H1 (cell line): ENCODE data around the gene SLC41A1. TPM values are rescaled to one million over a fixed set of nuclear protein-coding genes. Genes with fewer than 3 reads are reported as not detected.

Source experiments
- CTCF ChIA-PET: fragments of 300-600 bp; sonication (Branson Sonifier 250); formaldehyde crosslinking; loops from one replicate; lab custom pipeline; 2021; ENCODE audit not compliant: partially characterized antibody; lab: Charles Lee
- POLR2A ChIA-PET: fragments of 300-600 bp; sonication (Branson Sonifier 250); formaldehyde crosslinking; loops from one replicate; lab custom pipeline; 2021; ENCODE audit warnings: inconsistent platforms; ENCODE audit not compliant: partially characterized antibody; lab: Charles Lee
- DNase-seq, 2 experiments: peaks; one replicate each; pipeline versions ENCODE4 v3.0.0 to v3.0.0-alpha.2; 2010 to 2022; ENCODE audit warnings: low spot score in 2 of 2, low read depth in 1 of 2, mixed read lengths in 1 of 2
- FAIRE-seq: peaks from 2 replicates; lab custom pipeline; 2011; peaks lifted over from hg19 to GRCh38; lab: Jason Lieb, UNC
- H2AFZ ChIP-seq: 2 replicates; pipeline ENCODE4 v1.8.1; 2012; ENCODE audit warnings: low read length, inconsistent platforms
- H2AK5ac ChIP-seq: 2 replicates; pipeline ENCODE4 v1.6.1; 2013; ENCODE audit warnings: low read depth, low read length
- H2BK120ac ChIP-seq: replicated peaks from 2 replicates; pipeline ENCODE3; 2013; ENCODE audit warnings: low read depth, low read length, inconsistent platforms
- H2BK12ac ChIP-seq: 2 replicates; pipeline ENCODE4 v1.6.1; 2013; ENCODE audit warnings: low read depth, low read length
- H2BK15ac ChIP-seq: 2 replicates; pipeline ENCODE4 v1.6.1; 2013; ENCODE audit warnings: low read length
- H2BK20ac ChIP-seq: 2 replicates; pipeline ENCODE4 v1.6.1; 2013; ENCODE audit warnings: low read length
- H2BK5ac ChIP-seq: 2 replicates; pipeline ENCODE4 v1.6.1; 2013; ENCODE audit warnings: low read depth, low read length
- H3K14ac ChIP-seq: 2 replicates; pipeline ENCODE4 v1.6.1; 2013; ENCODE audit warnings: inconsistent platforms; ENCODE audit not compliant: insufficient read length
- H3K18ac ChIP-seq: 2 replicates; pipeline ENCODE4 v1.6.1; 2013; ENCODE audit warnings: low read length; ENCODE audit errors: extremely low read depth
- H3K23ac ChIP-seq: 2 replicates; pipeline ENCODE4 v1.6.1; 2013; ENCODE audit warnings: inconsistent platforms; ENCODE audit not compliant: insufficient read length
- H3K23me2 ChIP-seq: 2 replicates; pipeline ENCODE4 v1.6.1; 2013; ENCODE audit warnings: low read depth, low read length
- H3K27ac ChIP-seq: 2 replicates; pipeline ENCODE4 v1.6.1; 2011; ENCODE audit warnings: low read depth, low read length, inconsistent platforms
- H3K27me3 ChIP-seq, 4 experiments: replicated peaks in 1 of 4; 1 replicate in 1 of 4; 2 replicates in 3 of 4; pipeline versions ENCODE4 v1.6.1 to v1.8.1; 2011 to 2013; ENCODE audit warnings: low read length in 3 of 4, mild to moderate bottlenecking in 3 of 4, inconsistent platforms in 2 of 4, mixed read lengths in 2 of 4, moderate library complexity in 1 of 4; ENCODE audit not compliant: control insufficient read depth in 3 of 4, insufficient read depth in 3 of 4; ENCODE audit errors: extremely low read depth in 1 of 4
- H3K36me3 ChIP-seq, 4 experiments: 2 replicates each; pipeline versions ENCODE4 v1.6.1 to v1.8.1; 2011 to 2013; ENCODE audit warnings: mild to moderate bottlenecking in 4 of 4, low read length in 3 of 4, moderate library complexity in 2 of 4, control low read depth in 1 of 4, inconsistent platforms in 1 of 4; ENCODE audit not compliant: insufficient read depth in 4 of 4, control insufficient read depth in 2 of 4
- H3K4ac ChIP-seq: replicated peaks from 2 replicates; pipeline ENCODE3; 2013; ENCODE audit warnings: low read length, low read depth, mixed read lengths, inconsistent platforms; ENCODE audit not compliant: insufficient read length
- H3K4me1 ChIP-seq, 4 experiments: replicated peaks in 1 of 4; 1 replicate in 1 of 4; 2 replicates in 3 of 4; pipeline versions ENCODE4 v1.6.1 to v1.8.1; 2011 to 2013; ENCODE audit warnings: low read length in 3 of 4, inconsistent platforms in 2 of 4, mixed read lengths in 1 of 4; ENCODE audit not compliant: insufficient read depth in 4 of 4, control insufficient read depth in 3 of 4
- H3K4me2 ChIP-seq, 2 experiments: 2 replicates each; pipeline versions ENCODE4 v1.6.1 to v1.8.1; 2011 to 2013; ENCODE audit warnings: low read depth in 2 of 2, low read length in 2 of 2, control low read depth in 1 of 2, inconsistent platforms in 1 of 2, mild to moderate bottlenecking in 1 of 2; ENCODE audit not compliant: insufficient read depth in 1 of 2
- H3K4me3 ChIP-seq, 4 experiments: fragments of 200-600, 300-600 bp in 1 of 4; sonication (generic), shearing (Covaris generic), sonication (Bioruptor Twin) in 1 of 4; 2 replicates each; pipeline versions ENCODE4 v1.5.1 to v1.8.1; 2011 to 2016; ENCODE audit warnings: low read length in 4 of 4, low read depth in 3 of 4, control low read depth in 2 of 4, inconsistent platforms in 2 of 4, mild to moderate bottlenecking in 2 of 4, mixed read lengths in 1 of 4, moderate library complexity in 1 of 4; ENCODE audit not compliant: insufficient read depth in 2 of 4; ENCODE audit errors: extremely low read depth in 1 of 4
- H3K56ac ChIP-seq: replicated peaks from 2 replicates; pipeline ENCODE3; 2013; ENCODE audit warnings: low read depth, mild to moderate bottlenecking, mixed read lengths, low read length, inconsistent platforms; ENCODE audit not compliant: insufficient read length
- H3K79me1 ChIP-seq: 2 replicates; pipeline ENCODE4 v1.6.1; 2013; ENCODE audit warnings: low read depth, low read length, control low read depth
- H3K79me2 ChIP-seq, 2 experiments: 2 replicates each; pipeline versions ENCODE4 v1.6.1 to v1.8.1; 2012 to 2013; ENCODE audit warnings: low read length in 2 of 2, mild to moderate bottlenecking in 2 of 2, inconsistent platforms in 1 of 2; ENCODE audit not compliant: insufficient read depth in 2 of 2, control insufficient read depth in 1 of 2
- H3K9ac ChIP-seq, 4 experiments: replicated peaks in 1 of 4; 1 replicate in 1 of 4; 2 replicates in 3 of 4; pipeline versions ENCODE4 v1.6.1 to v1.8.1; 2011 to 2013; ENCODE audit warnings: low read depth in 3 of 4, low read length in 3 of 4, control low read depth in 2 of 4, mild to moderate bottlenecking in 2 of 4, moderate library complexity in 2 of 4, inconsistent platforms in 1 of 4; ENCODE audit errors: extremely low read depth in 1 of 4
- H3K9me3 ChIP-seq, 2 experiments: 2 replicates each; pipeline versions ENCODE4 v1.6.1 to v1.8.1; 2012 to 2013; ENCODE audit warnings: mild to moderate bottlenecking in 2 of 2, moderate library complexity in 2 of 2, control low read depth in 1 of 2, inconsistent platforms in 1 of 2, low read depth in 1 of 2, low read length in 1 of 2, mixed read lengths in 1 of 2; ENCODE audit not compliant: insufficient read depth in 2 of 2
- H4K20me1 ChIP-seq, 2 experiments: replicated peaks in 1 of 2; 2 replicates each; pipeline versions ENCODE3 to v1.8.1; 2011 to 2013; ENCODE audit warnings: inconsistent platforms in 2 of 2, low read length in 2 of 2, mild to moderate bottlenecking in 1 of 2; ENCODE audit not compliant: insufficient read depth in 2 of 2, control insufficient read depth in 1 of 2
- H4K5ac ChIP-seq: 2 replicates; pipeline ENCODE4 v1.6.1; 2013; ENCODE audit warnings: low read length, low read depth, mixed read lengths, inconsistent platforms; ENCODE audit not compliant: insufficient read length
- H4K8ac ChIP-seq: 2 replicates; pipeline ENCODE4 v1.8.0; 2013; ENCODE audit warnings: mild to moderate bottlenecking, moderate library complexity, low read length, inconsistent platforms; ENCODE audit not compliant: insufficient read depth; ENCODE audit errors: extremely low read depth
- H4K91ac ChIP-seq: replicated peaks from 2 replicates; pipeline ENCODE3; 2013; ENCODE audit warnings: low read length, mixed read lengths, inconsistent platforms; ENCODE audit not compliant: insufficient read length
- CTBP2 ChIP-seq: IDR thresholded peaks from 2 replicates; pipeline ENCODE4 v1.7.0; 2011; ENCODE audit warnings: borderline replicate concordance, mild to moderate bottlenecking, moderate library complexity, mixed read lengths, low read length; ENCODE audit not compliant: insufficient read depth, insufficient read length
- MAFK ChIP-seq: IDR thresholded peaks from 2 replicates; pipeline ENCODE4 v1.6.1; 2012; ENCODE audit warnings: low read depth, mild to moderate bottlenecking, improper control_type of control experiment, low read length
- NANOG ChIP-seq: IDR thresholded peaks from 2 replicates; pipeline ENCODE4 v1.6.1; 2011; ENCODE audit warnings: low read length, low read depth, mild to moderate bottlenecking, inconsistent platforms; ENCODE audit not compliant: insufficient read depth, poor library complexity, severe bottlenecking
- SIRT6 ChIP-seq: IDR thresholded peaks from one replicate; pipeline ENCODE4 v1.7.1; 2012; ENCODE audit warnings: low read length, inconsistent platforms
- SP1 ChIP-seq: IDR thresholded peaks from 2 replicates; pipeline ENCODE4 v1.6.1; 2011; ENCODE audit warnings: low read depth, low read length
- WGBS, 2 experiments: shearing (Covaris generic) in 1 of 2; methylation state at CpG; one replicate each; pipeline versions ENCODE4 v1.1.6 to v1.1.7; 2013 to 2015; ENCODE audit warnings: low lambda C conversion rate in 2 of 2, mixed read lengths in 2 of 2, inconsistent platforms in 1 of 2, low coverage in 1 of 2, missing lambda C conversion rate in 1 of 2; ENCODE audit not compliant: insufficient replicate concordance in 2 of 2, insufficient coverage in 1 of 2, insufficient read length in 1 of 2; ENCODE audit errors: extremely low coverage in 1 of 2, missing lambda C conversion rate in 1 of 2; 5-methylcytosine and 5-hydroxymethylcytosine counted together
- polyA plus RNA-seq, 7 experiments: library from polyadenylated mRNA; depleted of rRNA in 3 of 7; stranded (reverse) in 5 of 7; unstranded in 2 of 7; fragments of >200 nt in 5 of 7; fragments of 200-250 nt in 2 of 7; gene quantifications; 1 replicate in 5 of 7; 2 replicates in 1 of 7; 4 replicates in 1 of 7; pipeline versions ENCODE4 v1.2.1 to v1.2.3, GENCODE V29; 2011 to 2013; ENCODE audit warnings: missing spikeins in 2 of 7, mixed read lengths in 2 of 7
- total RNA-seq: library from RNA; stranded (reverse); fragmentation: NEBNext Ultra II Directional; extraction: Animal tissue kit (Norgen Biotek cat#: 25700); gene quantifications from 2 replicates; pipeline ENCODE4 v1.2.1, GENCODE V29; 2021

The SLC41A1 gene
- total and polyA plus RNA-seq, 2 of the 8 experiments (the other 6 are each of a cell fraction or from before 2014, with no cell fraction given): 41.2 to 42.3 TPM

- Histone ChIP-seq H3K79me2 (no peaks in the 10 kb centered on the region), H3K4ac (no peak overlapping the region), H3K14ac (no peak overlapping the region), H3K4me2 (no peak overlapping the region), H2BK15ac (no peak overlapping the region), H2BK5ac (no peak overlapping the region; the same call in 1 of the 2 replicates), H4K5ac (no peak overlapping the region), H3K79me1 (no peaks in the 10 kb centered on the region; the same call in none of the 2 replicates), H3K27me3 (no peaks in the 10 kb centered on the region), H3K56ac (no peak overlapping the region), H3K9ac (no peak overlapping the region), H4K20me1 (peaks cover 0 to 1% of the 10 kb centered on the region in 2 experiments), H3K4me1 (peaks cover 0 to 3% (median 0%) of the 10 kb centered on the region in 4 experiments; a peak in 1 of 7 replicates), H3K9me3 (no peaks in the 10 kb centered on the region), H4K91ac (no peak overlapping the region), H2AFZ (no peak overlapping the region), H3K27ac (no peak overlapping the region), H3K23ac (no peak overlapping the region), H2BK120ac (no peak overlapping the region), H3K36me3 (peaks cover 8 to 45% (median 30%) of the 10 kb centered on the region in 4 experiments), H2AK5ac (no peak overlapping the region), H3K18ac (no peak overlapping the region), H2BK20ac (no peak overlapping the region), H3K4me3 (no peak overlapping the region), H2BK12ac (no peak overlapping the region), H3K23me2 (no peaks in the 10 kb centered on the region), H4K8ac (no peak overlapping the region)
- FAIRE-seq (no peak), DNase-seq (no peak)
- ChIA-PET POLR2A (interaction anchor here (1.1 to 1.8 kb wide), 3 partner anchors 12 to 199 kb away, joined by 3 to 6 read pairs (median 4); no protein-coding TSS in a partner anchor), CTCF (interaction anchor here (0.7 to 1.5 kb wide), 3 partner anchors 11 to 178 kb away, joined by 3 to 5 read pairs (median 4); no protein-coding TSS in a partner anchor)
- 83% methylated on average over 5 of the region's 5 CpGs; no CpG with 5 or more reads in 1 of the 2 experiments for WGBS, 2 experiments
- no peak for TF ChIP-seq SIRT6
- no peak for TF ChIP-seq NANOG
- no peak for TF ChIP-seq MAFK
- TF ChIP-seq SP1: no peak
- no peak for TF ChIP-seq CTBP2
Observed at GRCh38 chr1:205798577-205798976, 14.4 kb downstream of the SLC41A1 start.
